8988T (cell line): ENCODE measurements around the gene BORA.
"Not testable (repeated sequence)": the region's sequence is repeated elsewhere in the genome, so short reads cannot be mapped to it uniquely, and the experiment has no call there.

Experiments used
- DNase-seq: peaks from one replicate; pipeline ENCODE4 v3.0.0; 2011

Gene BORA

GRCh38 chr13:72774019-72774418, 46.3 kb downstream of the BORA start:
- DNase-seq: no peak

- peak; percentile 61 for DNase-seq
Observed at GRCh38 chr13:72781451-72782439, 54.0 kb downstream of the BORA start, which contains the start of the genes DIS3 and PIBF1. TSS of gene DIS3 (minus strand) at chr13:72781900. CDS start at chr13:72781832, 68 bp downstream. TSS of gene PIBF1 (plus strand) at chr13:72782133. CDS start at chr13:72783470, 1,337 bp downstream.

GRCh38 chr13:72782717-72783116, 55.0 kb downstream of the BORA start:
- DNase-seq: no peak

GRCh38 chr13:72784679-72785078, 57.0 kb downstream of the BORA start:
- not testable (repeated sequence) for DNase-seq

GRCh38 chr13:72788831-72789230, 61.1 kb downstream of the BORA start:
- DNase-seq: no peak

GRCh38 chr13:72792640-72793039, 64.9 kb downstream of the BORA start:
- no peak for DNase-seq

- DNase-seq: no peak
Observed at GRCh38 chr13:72798817-72799216, 71.1 kb downstream of the BORA start.

GRCh38 chr13:72804301-72804700, 76.6 kb downstream of the BORA start:
- no peak for DNase-seq
